Activated naive CD4-positive, alpha-beta T cell treated with anti-CD3 and anti-CD28 coated beads, Interleukin-2, amount 50 U/mL, for 16 hours (primary cell): ENCODE data around the gene MYRIP.
"Not testable (repeated sequence)": the region's sequence is repeated elsewhere in the genome, so short reads cannot be mapped to it uniquely, and the experiment has no call there.

Experiments
- DNase-seq: peaks from one replicate; pipeline ENCODE4 v3.0.0-alpha.2; 2020

MYRIP gene

GRCh38 chr3:39809181-39809994 lies at the start of gene MYRIP:
Gene MYRIP (plus strand): TSS chr3:39809609. CDS start chr3:39900817, 91,208 bp downstream.
- DNase-seq, result no peak

GRCh38 chr3:39760325-39760724 lies 49.1 kb upstream of the MYRIP start:
- no peak for DNase-seq

DNA sequence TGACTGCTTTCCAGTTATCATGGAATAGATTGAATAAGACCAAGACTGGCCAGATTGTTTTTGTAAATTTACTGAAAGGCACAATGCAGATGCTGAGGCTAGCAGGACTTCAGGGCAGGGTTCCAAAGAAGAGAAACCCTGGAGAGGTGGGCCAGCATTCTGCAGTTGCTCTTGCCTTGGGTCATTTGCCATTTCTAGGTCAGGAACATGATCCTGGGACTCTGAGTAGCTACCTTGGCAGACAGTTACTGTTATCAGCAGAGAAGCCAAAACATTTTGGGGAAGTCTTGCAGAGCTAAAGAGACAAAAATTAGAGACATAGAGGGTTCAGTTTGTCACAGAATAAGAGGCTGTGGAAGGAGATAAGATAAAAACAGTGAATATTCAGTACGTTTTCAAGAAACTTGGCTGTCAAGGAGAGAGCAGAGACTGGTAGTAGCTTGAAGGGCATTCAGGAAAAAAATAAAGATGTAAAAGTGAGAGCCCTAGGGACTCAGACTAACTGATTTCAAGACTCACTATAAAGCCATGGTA lies 46.8 kb upstream of the MYRIP start:
- DNase-seq, result no peak

DNA sequence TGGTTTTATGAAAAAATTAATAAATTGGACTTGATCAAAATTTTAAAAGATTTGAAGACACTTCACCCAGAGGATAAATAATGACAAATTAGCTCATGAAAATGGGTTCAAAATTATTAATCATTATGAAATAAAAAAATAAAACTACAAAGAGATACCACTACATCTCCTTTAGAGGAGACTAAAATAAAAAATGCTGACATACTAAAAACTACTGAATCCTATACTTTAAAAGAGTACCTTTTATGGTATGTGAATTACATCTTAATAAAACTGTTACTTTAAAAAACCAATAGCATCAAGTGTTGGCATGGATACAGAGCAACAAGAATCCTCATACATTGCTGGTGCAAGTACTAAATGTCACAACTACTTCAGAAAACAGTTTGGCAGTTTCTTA lies 46.0 kb upstream of the MYRIP start:
- DNase-seq, result no peak

DNA sequence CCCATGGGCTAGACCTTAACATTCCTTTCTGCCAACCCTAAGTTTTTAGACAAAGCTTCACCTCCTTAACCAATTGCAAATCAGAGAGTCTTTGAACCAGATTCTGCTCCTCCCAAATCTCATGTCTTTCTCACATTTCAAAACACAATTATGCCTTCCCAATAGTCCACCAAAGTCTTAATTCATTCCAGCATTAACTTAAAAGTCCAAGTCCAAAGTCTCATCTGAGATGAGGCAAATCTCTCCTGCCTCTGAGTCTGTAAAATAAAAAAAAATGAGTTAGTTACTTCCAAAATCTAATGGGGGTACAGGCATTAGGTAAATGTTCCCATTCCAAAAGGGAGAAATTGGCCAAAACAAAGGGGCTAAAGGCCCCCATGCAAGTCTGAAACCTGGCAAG lies 43.8 kb upstream of the MYRIP start:
- no peak for DNase-seq

GRCh38 chr3:39766433-39766832 lies 43.0 kb upstream of the MYRIP start:
- DNase-seq, result no peak

GRCh38 chr3:39766909-39767308 lies 42.5 kb upstream of the MYRIP start:
- not testable (repeated sequence) for DNase-seq

DNA sequence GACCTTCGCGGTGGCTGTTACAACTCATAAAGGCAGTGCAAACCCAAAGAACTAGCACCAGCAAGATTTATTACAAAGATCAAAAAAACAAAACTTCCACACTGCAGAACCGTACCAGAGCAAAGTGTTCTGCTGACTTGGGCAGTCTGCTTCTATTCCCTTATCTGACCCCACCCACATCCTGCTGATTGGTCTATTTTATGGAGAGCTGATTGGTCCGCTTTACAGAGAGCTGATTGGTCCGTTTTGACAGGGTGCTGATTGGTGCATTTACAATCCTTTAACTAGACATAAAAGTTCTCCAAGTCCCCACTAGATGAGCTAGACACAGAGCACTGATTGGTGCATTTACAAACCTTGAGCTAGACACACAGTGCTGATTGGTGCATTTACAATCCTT lies 31.2 kb upstream of the MYRIP start:
- DNase-seq, result not testable (repeated sequence)

- no peak for DNase-seq
These were observed 29.7 kb upstream of the MYRIP start for GRCh38 chr3:39779511-39780230.

DNA sequence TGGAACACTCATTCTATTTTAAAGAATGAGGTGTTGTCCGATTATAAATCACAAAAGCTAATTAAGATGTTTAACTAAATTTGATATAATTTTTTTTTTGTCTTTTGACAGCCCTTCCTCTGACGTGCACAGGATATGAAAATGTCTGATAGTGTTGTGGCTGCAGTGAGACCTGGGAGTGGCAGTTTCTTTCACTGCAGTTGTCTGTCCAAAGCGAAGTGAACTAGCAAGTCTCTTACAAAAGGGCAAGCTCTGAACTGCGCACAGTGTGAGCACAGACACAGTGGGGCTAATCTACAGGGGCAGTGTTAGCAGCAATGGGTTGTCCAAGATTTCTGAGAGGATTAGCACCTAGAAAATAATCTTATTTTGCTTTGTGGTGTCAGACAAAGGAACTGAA lies 29.1 kb upstream of the MYRIP start:
- no peak for DNase-seq

DNA sequence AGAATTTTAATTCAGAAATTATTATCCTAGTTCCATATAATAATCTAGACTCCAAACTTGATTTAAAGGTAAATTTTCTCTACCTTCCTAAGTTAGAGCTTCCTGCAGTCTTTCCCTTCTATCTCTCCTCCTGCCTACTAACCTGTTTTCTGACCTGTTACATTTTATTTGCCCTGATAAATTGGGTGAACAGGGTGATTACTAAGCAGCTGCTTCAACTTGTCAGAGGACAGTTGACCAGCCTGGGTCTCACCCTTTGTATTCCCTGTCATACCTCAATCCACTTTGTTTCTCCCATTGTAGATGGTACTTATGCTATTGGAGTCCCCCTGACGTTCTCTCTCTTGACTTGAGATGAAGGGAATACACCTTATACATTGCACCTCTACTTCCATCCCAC lies 28.4 kb upstream of the MYRIP start:
- DNase-seq, result no peak

DNA sequence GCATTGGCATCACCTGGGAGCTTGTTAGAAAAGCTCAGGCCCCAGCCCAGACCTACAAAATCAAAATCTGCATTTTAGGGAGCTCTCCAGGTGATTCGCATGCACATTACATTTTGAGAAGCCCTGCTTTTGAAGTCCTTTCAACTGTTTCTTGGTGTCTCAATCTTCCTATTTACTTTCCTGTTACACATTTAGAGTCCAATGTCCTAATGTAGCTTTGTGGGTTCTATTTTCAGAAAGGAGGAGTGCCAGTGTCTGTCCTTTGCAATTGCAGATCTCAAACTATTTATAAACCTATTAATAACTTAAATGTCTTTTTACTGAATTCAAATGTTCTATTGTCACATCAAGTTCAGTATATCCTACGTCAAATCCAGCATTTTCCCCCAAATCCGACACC lies 27.8 kb upstream of the MYRIP start:
- no peak for DNase-seq

DNA sequence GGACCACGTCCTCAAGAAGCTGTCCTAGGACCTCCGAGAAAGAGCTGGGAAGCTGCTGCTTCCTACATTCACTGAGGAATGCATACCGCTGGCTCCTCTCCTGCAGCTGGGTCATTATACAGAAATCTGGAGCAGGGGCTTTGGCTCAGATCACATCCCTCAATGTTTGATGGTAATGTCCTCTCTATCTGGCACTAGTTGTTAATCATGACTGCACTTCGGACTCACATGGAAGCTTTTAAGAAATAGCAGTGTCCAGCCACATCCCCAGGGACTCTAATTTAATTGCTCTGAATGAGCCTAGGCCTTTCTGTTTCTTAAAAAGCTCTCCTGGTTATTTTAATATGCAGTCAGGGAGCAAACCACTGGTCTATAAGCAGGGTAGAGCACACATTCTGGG lies 25.7 kb upstream of the MYRIP start:
- no peak for DNase-seq

- no peak for DNase-seq
These were observed 24.5 kb upstream of the MYRIP start for GRCh38 chr3:39784922-39785321.

- DNase-seq, result no peak
These were observed 21.1 kb upstream of the MYRIP start for GRCh38 chr3:39788128-39788883.

GRCh38 chr3:39791603-39792002 lies 17.8 kb upstream of the MYRIP start:
- no peak for DNase-seq

DNA sequence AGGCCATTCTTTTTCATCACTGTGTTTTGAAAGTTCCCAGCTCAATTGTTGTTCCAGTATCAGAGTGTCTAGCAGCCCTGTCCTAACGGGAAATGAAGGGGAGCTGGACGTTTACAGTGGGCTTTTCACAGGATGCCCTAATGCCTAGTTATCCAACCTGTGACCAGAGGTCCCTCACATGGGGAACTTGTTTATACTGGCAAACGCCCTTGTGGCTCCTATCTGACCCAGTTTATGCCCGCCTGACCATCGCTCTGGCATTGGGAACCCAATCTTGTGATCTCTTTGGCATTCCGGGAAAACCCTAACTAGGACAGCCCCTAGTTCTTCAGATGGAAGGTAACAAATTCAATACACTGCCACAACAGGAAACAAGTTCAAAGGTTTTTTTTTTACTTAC lies 14.5 kb upstream of the MYRIP start:
- no peak for DNase-seq

DNA sequence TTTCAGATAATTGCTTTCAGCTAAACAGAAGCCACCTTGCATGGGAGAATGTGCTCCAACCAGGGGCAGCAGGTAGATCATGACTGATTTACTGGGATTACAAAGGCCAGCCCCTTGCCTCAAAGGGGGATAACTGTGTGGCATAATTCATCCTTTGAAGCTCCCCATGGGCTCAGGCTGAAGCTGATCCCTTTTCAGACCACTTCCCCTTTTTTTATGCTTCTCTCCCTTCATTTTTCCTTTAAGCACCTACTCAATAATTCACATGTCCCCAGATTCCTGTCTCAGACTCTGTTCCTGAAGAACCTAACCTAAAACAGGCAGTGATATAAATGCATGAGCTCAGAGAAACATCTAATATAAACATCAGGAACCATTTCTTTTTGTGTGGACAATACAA lies 8.2 kb upstream of the MYRIP start:
- DNase-seq, result no peak

DNA sequence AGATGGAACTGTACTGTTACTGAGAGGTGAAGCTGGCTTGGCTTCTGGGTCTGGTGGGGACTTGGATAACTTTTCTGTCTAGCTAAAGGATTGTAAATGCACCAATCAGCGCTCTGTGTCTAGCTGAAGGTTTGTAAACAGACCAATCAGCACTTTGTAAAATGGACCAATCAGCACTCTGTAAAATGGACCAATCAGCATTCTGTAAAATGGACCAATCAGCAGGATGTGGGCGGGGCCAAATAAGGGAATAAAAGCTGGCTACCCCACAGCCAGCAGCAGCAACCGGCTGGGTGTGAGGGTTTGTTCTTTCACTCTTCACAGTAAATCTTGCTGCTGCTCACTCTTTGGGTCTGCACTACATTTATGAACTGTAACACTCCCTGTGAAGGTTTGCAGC lies 6.9 kb upstream of the MYRIP start:
- not testable (repeated sequence) for DNase-seq

DNA sequence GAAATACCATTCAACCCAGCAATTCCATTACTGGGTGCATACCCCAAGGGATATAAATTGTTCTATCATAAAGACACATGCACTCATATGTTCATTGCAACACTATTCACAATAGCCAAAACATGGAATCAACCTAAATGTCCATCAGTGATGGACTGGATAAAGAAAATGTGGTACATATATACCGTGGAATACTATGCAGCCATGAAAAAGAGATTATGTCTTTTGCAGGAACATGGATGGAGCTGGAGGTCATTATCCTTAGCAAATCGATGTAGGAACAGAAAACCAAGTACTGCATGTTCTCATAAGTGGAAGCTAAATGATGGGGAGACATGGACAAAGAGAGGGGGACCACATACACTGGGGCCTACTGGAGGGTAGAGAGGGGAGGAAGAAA lies 5.5 kb upstream of the MYRIP start:
- DNase-seq, result no peak

GRCh38 chr3:39804951-39805350 lies 4.5 kb upstream of the MYRIP start:
- no peak for DNase-seq

GRCh38 chr3:39805650-39806049 lies 3.8 kb upstream of the MYRIP start:
- DNase-seq, result no peak

GRCh38 chr3:39806820-39807219 lies 2.6 kb upstream of the MYRIP start:
- no peak for DNase-seq
